Femur (tissue), 1 donor: ENCODE measurements around the gene LRRFIP1.
"Not testable (repeated sequence)": the region's sequence is repeated elsewhere in the genome, so short reads cannot be mapped to it uniquely, and the experiment has no call there.

Experiments
- DNase-seq: peaks from one replicate; pipeline ENCODE4 v3.0.0-alpha.2; 2017

The LRRFIP1 gene

GRCh38 chr2:237627441-237628246, at the start of gene LRRFIP1:
Gene LRRFIP1, plus strand, starts transcription at chr2:237627587. Its CDS starts 58 bp downstream, at chr2:237627645.
- DNase-seq, result peak; percentile 59

GRCh38 chr2:237577956-237578870, 49.2 kb upstream of the LRRFIP1 start:
- DNase-seq, result no peak

- no peak for DNase-seq
These were observed 46.1 kb upstream of the LRRFIP1 start for GRCh38 chr2:237581326-237581725.

GRCh38 chr2:237581751-237582746, 45.3 kb upstream of the LRRFIP1 start:
- peak; percentile 71 for DNase-seq

GRCh38 chr2:237583385-237584295, 43.7 kb upstream of the LRRFIP1 start:
- DNase-seq, result peak; percentile 13

- no peak for DNase-seq
These were observed 41.7 kb upstream of the LRRFIP1 start for GRCh38 chr2:237585590-237586221.

- no peak for DNase-seq
These were observed 39.2 kb upstream of the LRRFIP1 start for GRCh38 chr2:237588044-237588696.

- DNase-seq, result peak; percentile 16
These were observed 36.9 kb upstream of the LRRFIP1 start, which contains the start of gene RAB17 for GRCh38 chr2:237590272-237591140. Gene RAB17, minus strand, starts transcription at chr2:237590734. Its CDS starts 4,580 bp downstream, at chr2:237586154.

- DNase-seq, result no peak
These were observed 36.1 kb upstream of the LRRFIP1 start for GRCh38 chr2:237591141-237591881.

GRCh38 chr2:237592425-237592980, 34.9 kb upstream of the LRRFIP1 start:
- no peak for DNase-seq

- no peak for DNase-seq
These were observed 34.4 kb upstream of the LRRFIP1 start for GRCh38 chr2:237593036-237593435.

- no peak for DNase-seq
These were observed 33.6 kb upstream of the LRRFIP1 start for GRCh38 chr2:237593596-237594320.

- DNase-seq, result no peak
These were observed 32.9 kb upstream of the LRRFIP1 start for GRCh38 chr2:237594514-237594871.

- not testable (repeated sequence) for DNase-seq
These were observed 31.4 kb upstream of the LRRFIP1 start for GRCh38 chr2:237595829-237596519.

- DNase-seq, result peak; percentile 16
These were observed 30.7 kb upstream of the LRRFIP1 start for GRCh38 chr2:237596520-237597195.
